HepG2 (cell line): ENCODE measurements around the gene CDC37L1.

Experiments
- CHD4 ChIP-seq: fragments of 200-600 bp; sonication (generic); IDR thresholded peaks from 2 replicates; pipeline ENCODE4 v1.7.0; 2017; ENCODE audit warnings: mild to moderate bottlenecking, low read length, borderline replicate concordance
- HCFC1 ChIP-seq: fragments of 150-350 bp; IDR thresholded peaks from 2 replicates; pipeline ENCODE4 v1.6.1; 2014; ENCODE audit warnings: low read depth, low read length
- THYN1 ChIP-seq: sonication (generic); formaldehyde crosslinking; IDR thresholded peaks from 2 replicates; pipeline ENCODE4 v1.8.1; 2023; ENCODE audit warnings: low read depth, mild to moderate bottlenecking, moderate library complexity, missing genetic modification reagents, borderline replicate concordance
- ZBTB7A ChIP-seq: sonication (generic); formaldehyde crosslinking; IDR thresholded peaks from 2 replicates; pipeline ENCODE4 v1.8.0; 2022; ENCODE audit warnings: mild to moderate bottlenecking, missing genetic modification reagents
- ZFP1 ChIP-seq: IDR thresholded peaks from 2 replicates; pipeline ENCODE4 v1.6.1; 2016
- TF ChIP-seq, protein P1 (sequence below): sonication (generic); formaldehyde crosslinking; IDR thresholded peaks from 2 replicates; pipeline ENCODE4 v1.5.0; 2020; ENCODE audit warnings: mild to moderate bottlenecking, missing genetic modification reagents, moderate library complexity
- TF ChIP-seq, protein P2 (sequence below): sonication (generic); formaldehyde crosslinking; IDR thresholded peaks from 2 replicates; pipeline ENCODE4 v1.4.0; 2020; ENCODE audit warnings: missing genetic modification reagents

DNA sequence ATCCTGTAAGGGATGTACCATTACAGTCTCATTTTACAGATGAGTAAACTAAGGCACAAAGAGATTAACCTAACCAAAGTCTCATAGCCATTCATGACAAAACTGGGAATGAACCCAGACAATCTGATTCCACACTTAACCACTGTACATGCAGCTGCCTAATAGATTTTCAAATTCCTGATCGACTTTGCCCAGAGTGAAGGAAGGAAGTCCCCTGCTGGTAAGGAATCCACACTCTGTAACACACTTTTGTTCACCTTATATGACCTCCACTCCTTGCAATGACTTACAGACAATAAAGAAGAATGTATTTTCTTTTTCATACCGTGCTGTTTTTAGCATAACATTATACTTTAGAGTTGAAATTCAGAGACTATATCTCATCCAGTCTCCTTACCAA, 48.5 kb upstream of the CDC37L1 start:
- TF ChIP-seq, protein P1, sequence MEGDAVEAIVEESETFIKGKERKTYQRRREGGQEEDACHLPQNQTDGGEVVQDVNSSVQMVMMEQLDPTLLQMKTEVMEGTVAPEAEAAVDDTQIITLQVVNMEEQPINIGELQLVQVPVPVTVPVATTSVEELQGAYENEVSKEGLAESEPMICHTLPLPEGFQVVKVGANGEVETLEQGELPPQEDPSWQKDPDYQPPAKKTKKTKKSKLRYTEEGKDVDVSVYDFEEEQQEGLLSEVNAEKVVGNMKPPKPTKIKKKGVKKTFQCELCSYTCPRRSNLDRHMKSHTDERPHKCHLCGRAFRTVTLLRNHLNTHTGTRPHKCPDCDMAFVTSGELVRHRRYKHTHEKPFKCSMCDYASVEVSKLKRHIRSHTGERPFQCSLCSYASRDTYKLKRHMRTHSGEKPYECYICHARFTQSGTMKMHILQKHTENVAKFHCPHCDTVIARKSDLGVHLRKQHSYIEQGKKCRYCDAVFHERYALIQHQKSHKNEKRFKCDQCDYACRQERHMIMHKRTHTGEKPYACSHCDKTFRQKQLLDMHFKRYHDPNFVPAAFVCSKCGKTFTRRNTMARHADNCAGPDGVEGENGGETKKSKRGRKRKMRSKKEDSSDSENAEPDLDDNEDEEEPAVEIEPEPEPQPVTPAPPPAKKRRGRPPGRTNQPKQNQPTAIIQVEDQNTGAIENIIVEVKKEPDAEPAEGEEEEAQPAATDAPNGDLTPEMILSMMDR (CRISPR knock-in tag): no peak
- TF ChIP-seq, protein P2, sequence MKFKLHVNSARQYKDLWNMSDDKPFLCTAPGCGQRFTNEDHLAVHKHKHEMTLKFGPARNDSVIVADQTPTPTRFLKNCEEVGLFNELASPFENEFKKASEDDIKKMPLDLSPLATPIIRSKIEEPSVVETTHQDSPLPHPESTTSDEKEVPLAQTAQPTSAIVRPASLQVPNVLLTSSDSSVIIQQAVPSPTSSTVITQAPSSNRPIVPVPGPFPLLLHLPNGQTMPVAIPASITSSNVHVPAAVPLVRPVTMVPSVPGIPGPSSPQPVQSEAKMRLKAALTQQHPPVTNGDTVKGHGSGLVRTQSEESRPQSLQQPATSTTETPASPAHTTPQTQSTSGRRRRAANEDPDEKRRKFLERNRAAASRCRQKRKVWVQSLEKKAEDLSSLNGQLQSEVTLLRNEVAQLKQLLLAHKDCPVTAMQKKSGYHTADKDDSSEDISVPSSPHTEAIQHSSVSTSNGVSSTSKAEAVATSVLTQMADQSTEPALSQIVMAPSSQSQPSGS (CRISPR knock-in tag): no peak
- TF ChIP-seq HCFC1 (no peak), ZFP1 (CRISPR knock-in tag) (no peak), THYN1 (CRISPR knock-in tag) (no peak), ZBTB7A (CRISPR knock-in tag) (no peak), CHD4 (no peak)
